Heart right ventricle (tissue), 16 donors: Measurements from ENCODE around the gene PLCG1. TPM values are rescaled to one million over a fixed set of nuclear protein-coding genes. Genes with fewer than 3 reads are reported as not detected.
A peak's percentile ranks its signal among the peaks of the same experiment; 100 is the strongest.

Experiments
- ATAC-seq, 8 donors: fragments of 200-7000 bp; cut with Tn5 transposase; one replicate each; pipeline ENCODE4 v1.9.1; 2020; ENCODE audit warnings: mild to moderate bottlenecking in 8 of 8, moderate library complexity in 8 of 8, moderate number of reproducible peaks in 1 of 8
- DNase-seq, 2 donors: peaks; one replicate each; pipeline ENCODE4 v3.0.0-alpha.2; 2020
- H3K27ac ChIP-seq, 10 donors: fragments of 200-600 bp; sonication (generic) in 2 of 10; one replicate each; pipeline versions ENCODE4 v1.5.0 to v1.8.0; 2020 to 2022; ENCODE audit warnings: mild to moderate bottlenecking in 3 of 10
- H3K27me3 ChIP-seq, 7 donors: fragments of 200-600 bp; one replicate each; pipeline ENCODE4 v1.8.0; 2021 to 2022; ENCODE audit warnings: mild to moderate bottlenecking in 2 of 7
- H3K36me3 ChIP-seq, 9 donors: fragments of 200-600 bp; sonication (generic) in 1 of 9; one replicate each; pipeline versions ENCODE4 v1.5.0 to v1.8.0; 2020 to 2022; ENCODE audit warnings: mild to moderate bottlenecking in 2 of 9
- H3K4me1 ChIP-seq, 9 donors: fragments of 200-600 bp; sonication (generic) in 1 of 9; one replicate each; pipeline versions ENCODE4 v1.5.0 to v1.8.0; 2020 to 2022; ENCODE audit warnings: mild to moderate bottlenecking in 4 of 9
- H3K4me3 ChIP-seq, 10 donors: fragments of 200-600 bp; sonication (generic) in 2 of 10; one replicate each; pipeline versions ENCODE4 v1.5.0 to v1.8.0; 2020 to 2022; ENCODE audit warnings: mild to moderate bottlenecking in 7 of 10, moderate library complexity in 2 of 10
- H3K9me3 ChIP-seq, 11 donors: fragments of 200-600 bp in 10 of 11; sonication (generic) in 2 of 11; one replicate each; pipeline versions ENCODE4 v1.5.0 to v1.8.0; 2013 to 2022; ENCODE audit warnings: mild to moderate bottlenecking in 2 of 11, control low read depth in 1 of 11, moderate library complexity in 1 of 11
- WGBS, 2 donors: extraction: QIAGEN DNeasy Blood & Tissue Kit; methylation state at CpG; one replicate each; pipeline ENCODE4 v1.1.7; 2013; ENCODE audit warnings: inconsistent platforms in 1 of 2; 5-methylcytosine and 5-hydroxymethylcytosine counted together
- intact Hi-C, 10 donors: fragments of 100-400 bp; cut with DNase I; formaldehyde crosslinking; loops; one replicate each; pipeline versions ENCODE4 v1.11.1 to v1.14.2; 2022
- polyA plus RNA-seq, 2 donors: library from polyadenylated mRNA; stranded (reverse); fragments of 200-250 nt; gene quantifications; one replicate each; pipeline ENCODE4 v1.2.3, GENCODE V29; 2013
- total RNA-seq, 10 donors: library from RNA; stranded (reverse); fragmentation: NEBNext Ultra II Directional in 3 of 10; extraction: Animal tissue kit (Norgen Biotek cat#: 25700) in 3 of 10; gene quantifications; one replicate each; pipeline versions ENCODE4 v1.2.1 to v1.2.4, GENCODE V29; 2021 to 2023
- TF ChIP-seq, protein P1 (sequence below), 9 donors: fragments of 200-600 bp; sonication (generic) in 2 of 9; IDR thresholded peaks; one replicate each; pipeline versions ENCODE4 v1.5.0 to v1.8.0; 2021 to 2022; ENCODE audit warnings: antibody characterized with exemption in 9 of 9, mild to moderate bottlenecking in 5 of 9, moderate library complexity in 1 of 9
- donor health status: Arrhythmogenic right ventricular cardiomyopathy.
- donor health status: ischemic (EF 13 %, LVEDD 7.1; RV severe dilation, severe dysfunction).
- donor health status: healthy with polysubstance abuse.
- donor health status: DM: no; HTN: yes; CAD: no.
- donor health status: DM: no; HTN: no; CAD: no.
- donor health status: ischemic (EF 25% LVEDD 6.9; RV normal size, moderate dysfunction).
- donor health status: ischemic (EF 25% LVEDD 5.7; RV mildly dilated, moderate dysfunction).
- donor health status: healthy.
- donor health status: DM: yes; HTN: yes; CAD: no.
- donor health status: Ischemic cardiomyopathy.
- donor health status: ischemic (EF 35%, LVEDD 5.7; RV mildly dilated, moderate dysfunction).
- donor health status: nonischemic (EF 11% LVEDD 7.7; RV severe dilation, severe dysfunction).
- donor health status: DM: yes; HTN: yes; CAD: no.
- donor health status: PGD.
- donor health status: ischemic (EF 29% LVEDD 5.4; RV normal size, mild dysfunction).
- donor health status: nonischemic (EF 23%, LVEDD 6.1; RV moderate dilation, normal function).

Gene PLCG1
- total and polyA plus RNA-seq, 12 donors, result 36.6 to 81.7 (median 47.9) TPM

DNA sequence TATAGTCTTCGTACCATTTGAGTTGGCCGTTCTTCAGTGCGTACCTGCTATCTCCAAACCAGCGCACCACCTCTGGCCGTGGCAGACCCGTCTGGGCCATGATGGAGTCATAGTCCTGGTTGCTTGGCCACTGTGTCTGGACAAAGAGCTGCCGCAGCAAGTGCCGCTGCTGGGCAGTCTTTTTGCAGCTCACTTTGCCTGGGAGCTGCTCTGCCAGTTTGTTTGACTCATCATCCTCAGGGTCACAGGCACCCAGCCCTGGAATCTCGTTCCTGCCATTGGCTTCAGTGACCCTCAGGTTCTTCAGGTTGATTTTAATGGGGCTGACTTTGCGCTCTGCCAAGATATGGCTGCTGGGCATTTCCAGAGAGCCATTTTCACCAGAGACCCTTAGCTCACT is 65.1 kb downstream of the PLCG1 start:
- WGBS, 2 donors, result 97% methylated on average over 10 of the region's 10 CpGs
- peak in 1 of 8 donors; percentile 16 for ATAC-seq

DNA sequence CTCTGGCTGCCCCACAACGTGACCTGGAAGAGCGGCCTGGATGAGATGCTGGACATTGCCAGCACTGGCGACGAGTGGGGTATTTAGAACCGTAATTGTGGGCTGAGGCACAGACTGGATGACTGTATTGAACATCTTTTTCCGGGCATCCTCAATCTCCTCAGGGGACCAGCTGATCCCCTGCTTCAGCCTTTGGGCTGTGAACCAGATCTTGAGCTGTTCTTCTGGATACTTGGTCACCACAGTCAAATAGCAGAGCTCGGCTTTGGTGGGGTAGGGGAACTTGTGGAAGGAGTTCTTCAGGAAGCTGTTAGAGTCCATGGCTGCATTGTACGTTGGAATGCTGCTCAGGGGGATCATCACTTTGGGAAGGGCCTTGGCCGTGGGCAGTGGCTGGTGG is 66.3 kb downstream of the PLCG1 start:
- peaks cover 0 to 11% (median 6%) of the 10 kb centered on the region in 11 donors for H3K9me3 ChIP-seq
- DNase-seq, result no peak
- no peak overlapping the region for H3K4me3 ChIP-seq
- H3K27me3 ChIP-seq, result no peaks in the 10 kb centered on the region
- intact Hi-C loops, result no loop called here
- TF ChIP-seq, protein P1, sequence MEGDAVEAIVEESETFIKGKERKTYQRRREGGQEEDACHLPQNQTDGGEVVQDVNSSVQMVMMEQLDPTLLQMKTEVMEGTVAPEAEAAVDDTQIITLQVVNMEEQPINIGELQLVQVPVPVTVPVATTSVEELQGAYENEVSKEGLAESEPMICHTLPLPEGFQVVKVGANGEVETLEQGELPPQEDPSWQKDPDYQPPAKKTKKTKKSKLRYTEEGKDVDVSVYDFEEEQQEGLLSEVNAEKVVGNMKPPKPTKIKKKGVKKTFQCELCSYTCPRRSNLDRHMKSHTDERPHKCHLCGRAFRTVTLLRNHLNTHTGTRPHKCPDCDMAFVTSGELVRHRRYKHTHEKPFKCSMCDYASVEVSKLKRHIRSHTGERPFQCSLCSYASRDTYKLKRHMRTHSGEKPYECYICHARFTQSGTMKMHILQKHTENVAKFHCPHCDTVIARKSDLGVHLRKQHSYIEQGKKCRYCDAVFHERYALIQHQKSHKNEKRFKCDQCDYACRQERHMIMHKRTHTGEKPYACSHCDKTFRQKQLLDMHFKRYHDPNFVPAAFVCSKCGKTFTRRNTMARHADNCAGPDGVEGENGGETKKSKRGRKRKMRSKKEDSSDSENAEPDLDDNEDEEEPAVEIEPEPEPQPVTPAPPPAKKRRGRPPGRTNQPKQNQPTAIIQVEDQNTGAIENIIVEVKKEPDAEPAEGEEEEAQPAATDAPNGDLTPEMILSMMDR (IDR thresholded peaks at IDR 0.05), result no peak
- peaks cover 0 to 47% (median 18%) of the 10 kb centered on the region in 9 donors for H3K4me1 ChIP-seq
- WGBS, 2 donors, result 96 to 97% methylated on average over 9 of the region's 9 CpGs
- no peak overlapping the region for H3K27ac ChIP-seq
- peak in 1 of 8 donors; percentile 34 for ATAC-seq
- peaks cover 0 to 37% (median 16%) of the 10 kb centered on the region in 9 donors for H3K36me3 ChIP-seq

More for the DNA sequence above, 65.1 kb downstream of the PLCG1 start:
- no peak overlapping the region for H3K27ac ChIP-seq
- H3K4me1 ChIP-seq, result peaks cover 0 to 47% (median 18%) of the 10 kb centered on the region in 9 donors
- TF ChIP-seq, protein P1 (IDR thresholded peaks at IDR 0.05), result no peak
- no peaks in the 10 kb centered on the region for H3K27me3 ChIP-seq
- H3K36me3 ChIP-seq, result peaks cover 0 to 47% (median 19%) of the 10 kb centered on the region in 9 donors
- H3K4me3 ChIP-seq, result no peak overlapping the region
- intact Hi-C loops, result no loop called here
- no peak for DNase-seq
- peaks cover 0 to 23% (median 12%) of the 10 kb centered on the region in 11 donors for H3K9me3 ChIP-seq

DNA sequence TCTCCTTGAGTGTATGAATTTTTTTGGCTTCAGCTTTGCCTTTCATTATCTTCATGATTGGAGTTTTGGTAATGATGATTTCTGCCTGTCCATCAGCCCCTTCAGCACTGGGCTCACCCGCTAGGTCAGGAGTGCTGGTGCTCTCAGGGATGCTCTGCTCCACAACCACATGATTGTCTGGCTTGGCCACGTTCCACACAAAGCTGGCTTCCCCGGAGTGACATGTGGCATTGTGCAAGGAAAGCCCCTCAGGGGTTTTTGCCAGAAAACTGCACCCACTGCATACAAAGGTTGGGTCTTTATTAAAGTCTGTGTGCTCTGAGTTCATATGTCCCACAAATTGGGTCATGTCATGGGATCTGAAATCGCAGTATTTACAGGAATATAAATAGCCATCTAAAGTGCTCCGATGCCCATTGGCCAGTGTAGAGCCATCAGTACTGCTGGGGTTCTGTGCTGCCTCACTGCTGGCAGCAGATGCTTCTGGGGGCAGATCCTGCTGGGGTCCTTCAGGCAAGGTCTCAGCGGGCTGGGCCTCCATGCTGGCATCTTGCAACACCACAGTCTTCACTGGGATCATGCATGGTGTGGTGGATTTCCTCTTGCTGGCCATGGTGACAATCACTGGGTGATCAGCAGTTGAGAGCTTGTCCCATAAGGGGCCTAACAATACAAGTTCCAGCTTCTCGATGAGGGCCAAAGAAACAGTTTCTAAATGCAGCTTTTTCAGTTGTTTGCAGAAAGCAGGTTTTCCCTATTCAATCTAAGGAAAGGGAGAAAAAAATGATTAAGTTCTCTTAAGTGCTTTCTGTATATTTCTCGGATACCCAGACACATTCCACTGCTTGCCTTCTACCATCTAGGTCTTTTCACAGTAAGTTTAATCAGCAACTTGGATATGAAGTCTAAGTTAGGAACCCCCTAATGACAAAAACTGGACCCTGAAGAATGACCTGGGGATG is 67.2 kb downstream of the PLCG1 start:
- no peaks in the 10 kb centered on the region for H3K27me3 ChIP-seq
- TF ChIP-seq, protein P1 (IDR thresholded peaks at IDR 0.05), result no peak
- peaks cover 0 to 2% (median 0%) of the 10 kb centered on the region in 11 donors for H3K9me3 ChIP-seq
- WGBS, 2 donors, result 91 to 93% methylated on average over 8 of the region's 8 CpGs
- ATAC-seq, result peak in 1 of 8 donors; percentile 56
- no peak overlapping the region for H3K4me3 ChIP-seq
- intact Hi-C loops, result no loop called here
- DNase-seq, result no peak
- H3K27ac ChIP-seq, result peak overlapping the region in 5 of 10 donors; percentile 41 to 68 (median 58)
- H3K4me1 ChIP-seq, result peaks cover 0 to 42% (median 18%) of the 10 kb centered on the region in 9 donors
- H3K36me3 ChIP-seq, result peaks cover 0 to 30% (median 15%) of the 10 kb centered on the region in 9 donors

DNA sequence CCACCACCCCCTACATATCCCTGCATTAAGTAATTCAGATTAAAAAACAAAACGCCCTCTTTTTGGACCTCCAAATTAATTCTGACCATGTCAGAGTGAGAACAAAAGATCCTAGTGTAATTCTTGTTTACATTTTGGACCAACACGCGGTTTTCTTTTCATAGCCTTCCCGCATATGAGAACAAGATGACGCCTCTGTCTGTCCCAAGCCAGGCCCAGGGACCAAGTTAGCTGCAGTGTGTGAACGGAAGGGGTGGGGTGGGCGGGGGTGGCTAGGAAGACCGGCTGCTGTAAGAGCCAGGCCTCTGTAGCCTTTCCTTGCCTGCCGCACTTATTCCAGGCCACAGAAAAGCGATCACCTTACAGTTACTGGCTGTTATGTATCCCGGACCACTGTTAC is 68.0 kb downstream of the PLCG1 start:
- H3K27me3 ChIP-seq, result no peaks in the 10 kb centered on the region
- peak overlapping the region in 9 of 10 donors; percentile 16 to 68 (median 46) for H3K27ac ChIP-seq
- no peak overlapping the region for H3K4me3 ChIP-seq
- 77 to 82% methylated on average over 11 of the region's 11 CpGs for WGBS, 2 donors
- TF ChIP-seq, protein P1 (IDR thresholded peaks at IDR 0.05), result no peak
- H3K9me3 ChIP-seq, result no peaks in the 10 kb centered on the region
- H3K36me3 ChIP-seq, result peaks cover 0 to 30% (median 15%) of the 10 kb centered on the region in 9 donors
- H3K4me1 ChIP-seq, result peaks cover 0 to 35% (median 13%) of the 10 kb centered on the region in 9 donors
- DNase-seq, result no peak
- intact Hi-C loops, result no loop called here
- peak in 7 of 8 donors; percentile 41 to 87 (median 70) for ATAC-seq
